Pancreas (tissue), 10 donors: ENCODE measurements around the gene CCL24. TPM values are rescaled to one million over a fixed set of nuclear protein-coding genes. Genes with fewer than 3 reads are reported as not detected.
"Not testable (repeated sequence)": the region's sequence is repeated elsewhere in the genome, so short reads cannot be mapped to it uniquely, and the experiment has no call there.

ENCODE experiments used
- ATAC-seq, 4 donors: fragments of 200-7000 bp; cut with Tn5 transposase; one replicate each; pipeline versions ENCODE4 v1.8.0 to v1.9.1; 2020; ENCODE audit warnings: mild to moderate bottlenecking in 4 of 4, moderate library complexity in 4 of 4
- DNase-seq, 6 donors: peaks; one replicate each; pipeline ENCODE4 v3.0.0-alpha.2; 2020
- FAIRE-seq: peaks from 2 replicates; lab custom pipeline; 2012; peaks lifted over from hg19 to GRCh38; lab: Jason Lieb, UNC
- H3K27ac ChIP-seq, 4 donors: fragments of 200-600 bp; sonication (generic); 1 replicate in 3 of 4; 2 replicates in 1 of 4; pipeline versions ENCODE4 v1.5.0 to v1.8.0; 2020
- H3K27me3 ChIP-seq, 4 donors: fragments of 200-600 bp; one replicate each; pipeline ENCODE4 v1.8.0; 2021
- H3K36me3 ChIP-seq, 3 donors: fragments of 200-600 bp; sonication (generic) in 1 of 3; one replicate each; pipeline versions ENCODE4 v1.5.0 to v1.8.0; 2020 to 2021
- H3K4me1 ChIP-seq, 3 donors: fragments of 200-600 bp; one replicate each; pipeline ENCODE4 v1.8.0; 2021
- H3K4me3 ChIP-seq, 4 donors: fragments of 200-600 bp; sonication (generic) in 2 of 4; one replicate each; pipeline versions ENCODE4 v1.5.0 to v1.8.0; 2020 to 2021
- H3K9me3 ChIP-seq, 4 donors: fragments of 200-600 bp; one replicate each; pipeline ENCODE4 v1.8.0; 2021
- whole genome bisulfite sequencing, 2 donors: extraction: QIAGEN DNeasy Blood & Tissue Kit; methylation state at CpG; one replicate each; pipeline ENCODE4 v1.1.7; 2013; 5-methylcytosine and 5-hydroxymethylcytosine counted together
- intact Hi-C, 3 donors: fragments of 100-400 bp; cut with DNase I; formaldehyde crosslinking; loops; one replicate each; pipeline versions ENCODE4 v1.11.1 to v1.14.2; 2022
- polyA plus RNA-seq, 2 donors: library from polyadenylated mRNA; stranded (reverse); fragments of 200-250 nt; gene quantifications; one replicate each; pipeline ENCODE4 v1.2.3, GENCODE V29; 2013
- total RNA-seq, 6 donors: library from RNA; stranded (reverse); fragmentation: NEBNext Ultra II Directional in 4 of 6; extraction: Animal tissue kit (Norgen Biotek cat#: 25700) in 4 of 6; gene quantifications; one replicate each; pipeline versions ENCODE4 v1.2.1 to v1.2.4, GENCODE V29; 2021 to 2023
- TF ChIP-seq, protein P1 (sequence below), 4 donors: fragments of 200-600 bp; sonication (generic) in 3 of 4; IDR thresholded peaks; one replicate each; pipeline versions ENCODE4 v1.5.0 to v1.8.0; 2021; ENCODE audit warnings: antibody characterized with exemption in 4 of 4
- donor health status: healthy with polysubstance abuse.
- donor health status: DM: no; HTN: no; CAD: no; lungs with moderate emphysema.
- donor health status: DM: no; HTN: no; CAD: no.
- donor health status: control.
- donor health status: control.
- donor health status: Bipolar disorder and iron deficiency.
- donor health status: DM: yes; HTN: yes; CAD: no.
- donor health status: DM: no; HTN: no; CAD: no.
- donor health status: DM: no; HTN: no; CAD: no.
- donor health status: DM: yes; HTN: yes; CAD: no.

The CCL24 gene
- total and polyA plus RNA-seq, 8 donors = 0.37 TPM; not detected in 7

DNA sequence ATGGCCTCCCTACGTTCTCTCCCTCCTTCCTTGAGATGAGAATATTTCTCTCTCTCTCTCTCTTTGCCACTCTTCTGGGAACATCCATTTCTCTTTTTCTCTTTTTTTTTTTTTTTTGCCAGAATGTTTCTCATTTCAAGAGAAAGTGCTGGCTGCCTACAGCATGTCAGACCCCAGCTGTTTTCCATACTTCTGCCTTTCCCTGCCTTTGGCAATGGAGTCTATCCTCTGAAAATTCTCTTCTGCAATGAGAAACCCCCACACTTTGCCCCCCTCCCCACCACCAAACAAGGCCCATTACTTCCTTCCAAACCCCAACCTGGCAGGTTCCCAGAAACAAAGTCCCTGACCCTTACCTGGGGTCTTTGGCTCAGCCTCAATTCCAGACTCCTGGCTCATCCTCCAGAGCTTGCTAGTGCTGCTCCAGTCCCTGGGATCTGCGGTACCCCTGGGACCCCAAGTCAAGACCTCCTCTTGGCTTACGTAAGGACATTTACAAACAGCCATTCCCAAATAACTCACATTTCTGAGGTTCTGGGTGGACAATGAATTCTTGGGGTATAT, 24.2 kb downstream of the CCL24 start:
- Histone ChIP-seq H3K9me3 (no peaks in the 10 kb centered on the region), H3K36me3 (no peaks in the 10 kb centered on the region), H3K4me1 (no peaks in the 10 kb centered on the region), H3K4me3 (no peak overlapping the region), H3K27me3 (no peaks in the 10 kb centered on the region), H3K27ac (no peak overlapping the region)
- ATAC-seq (no peak), DNase-seq (no peak), FAIRE-seq (no peak)
- TF ChIP-seq, protein P1, sequence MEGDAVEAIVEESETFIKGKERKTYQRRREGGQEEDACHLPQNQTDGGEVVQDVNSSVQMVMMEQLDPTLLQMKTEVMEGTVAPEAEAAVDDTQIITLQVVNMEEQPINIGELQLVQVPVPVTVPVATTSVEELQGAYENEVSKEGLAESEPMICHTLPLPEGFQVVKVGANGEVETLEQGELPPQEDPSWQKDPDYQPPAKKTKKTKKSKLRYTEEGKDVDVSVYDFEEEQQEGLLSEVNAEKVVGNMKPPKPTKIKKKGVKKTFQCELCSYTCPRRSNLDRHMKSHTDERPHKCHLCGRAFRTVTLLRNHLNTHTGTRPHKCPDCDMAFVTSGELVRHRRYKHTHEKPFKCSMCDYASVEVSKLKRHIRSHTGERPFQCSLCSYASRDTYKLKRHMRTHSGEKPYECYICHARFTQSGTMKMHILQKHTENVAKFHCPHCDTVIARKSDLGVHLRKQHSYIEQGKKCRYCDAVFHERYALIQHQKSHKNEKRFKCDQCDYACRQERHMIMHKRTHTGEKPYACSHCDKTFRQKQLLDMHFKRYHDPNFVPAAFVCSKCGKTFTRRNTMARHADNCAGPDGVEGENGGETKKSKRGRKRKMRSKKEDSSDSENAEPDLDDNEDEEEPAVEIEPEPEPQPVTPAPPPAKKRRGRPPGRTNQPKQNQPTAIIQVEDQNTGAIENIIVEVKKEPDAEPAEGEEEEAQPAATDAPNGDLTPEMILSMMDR (IDR thresholded peaks at IDR 0.05) = no peak
- intact Hi-C loops = no loop called here
- WGBS, 2 donors = 84 to 92% methylated on average over 3 of the region's 3 CpGs

DNA sequence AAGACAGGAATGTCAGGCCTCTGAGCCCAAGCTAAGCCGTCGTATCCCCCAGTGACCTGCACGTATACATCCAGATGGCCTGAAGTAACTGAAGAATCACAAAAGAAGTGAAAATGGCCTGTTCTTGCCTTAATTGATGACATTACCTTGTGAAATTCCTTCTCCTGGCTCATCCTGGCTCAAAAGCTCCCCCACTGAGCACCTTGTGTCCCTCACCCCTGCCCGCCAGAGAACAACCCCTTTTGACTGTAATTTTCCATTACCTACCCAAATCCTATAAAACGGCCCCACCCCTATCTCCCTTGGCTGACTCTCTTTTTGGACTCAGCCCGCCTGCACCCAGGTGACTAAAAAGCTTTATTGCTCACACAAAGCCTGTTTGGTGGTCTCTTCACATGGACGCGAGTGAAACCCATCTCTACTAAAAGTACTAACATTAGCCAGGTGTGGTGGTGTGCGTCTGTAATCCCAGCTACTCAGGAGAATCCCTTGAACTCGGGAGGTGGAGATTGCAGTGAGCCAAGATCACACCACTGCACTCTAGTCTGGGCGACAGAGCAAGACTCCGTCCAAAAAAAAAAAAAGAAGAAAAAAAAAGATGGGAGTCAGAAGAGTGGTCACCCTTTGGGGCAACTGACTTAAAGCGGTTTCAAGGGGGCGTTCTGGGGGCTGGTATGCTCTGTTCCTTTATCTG, 25.3 kb downstream of the CCL24 start:
- H3K36me3 ChIP-seq, H3K4me3 ChIP-seq, H3K4me1 ChIP-seq, FAIRE-seq, H3K27ac ChIP-seq, H3K27me3 ChIP-seq, H3K9me3 ChIP-seq, ATAC-seq, intact Hi-C loops, DNase-seq: not testable (repeated sequence)
- WGBS, 2 donors = 69 to 73% methylated on average over 14 of the region's 14 CpGs

DNA sequence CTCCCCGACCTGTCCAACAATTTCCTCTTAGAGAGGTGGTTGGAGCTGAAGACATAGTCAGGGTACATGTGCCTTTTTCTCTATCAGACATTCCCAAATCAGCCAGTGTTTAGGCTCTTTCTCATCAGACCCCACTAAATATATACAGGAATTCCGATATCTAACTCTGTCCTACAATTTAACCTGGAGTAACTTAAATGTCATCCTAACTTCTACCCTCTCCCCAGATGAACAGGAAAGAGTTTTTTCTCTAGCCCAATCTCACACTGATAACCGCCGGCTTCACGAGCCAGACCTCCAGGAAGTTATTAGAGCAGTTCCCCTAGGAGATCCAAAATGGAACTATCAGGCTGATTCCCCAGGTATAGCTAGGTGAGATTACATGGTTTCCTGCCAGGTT, 30.5 kb downstream of the CCL24 start:
- H3K9me3 ChIP-seq, H3K27ac ChIP-seq, H3K4me3 ChIP-seq, H3K36me3 ChIP-seq, H3K4me1 ChIP-seq, H3K27me3 ChIP-seq, ATAC-seq, intact Hi-C loops, DNase-seq, FAIRE-seq: not testable (repeated sequence)
- WGBS, 2 donors = 86 to 87% methylated on average over 5 of the region's 5 CpGs

DNA sequence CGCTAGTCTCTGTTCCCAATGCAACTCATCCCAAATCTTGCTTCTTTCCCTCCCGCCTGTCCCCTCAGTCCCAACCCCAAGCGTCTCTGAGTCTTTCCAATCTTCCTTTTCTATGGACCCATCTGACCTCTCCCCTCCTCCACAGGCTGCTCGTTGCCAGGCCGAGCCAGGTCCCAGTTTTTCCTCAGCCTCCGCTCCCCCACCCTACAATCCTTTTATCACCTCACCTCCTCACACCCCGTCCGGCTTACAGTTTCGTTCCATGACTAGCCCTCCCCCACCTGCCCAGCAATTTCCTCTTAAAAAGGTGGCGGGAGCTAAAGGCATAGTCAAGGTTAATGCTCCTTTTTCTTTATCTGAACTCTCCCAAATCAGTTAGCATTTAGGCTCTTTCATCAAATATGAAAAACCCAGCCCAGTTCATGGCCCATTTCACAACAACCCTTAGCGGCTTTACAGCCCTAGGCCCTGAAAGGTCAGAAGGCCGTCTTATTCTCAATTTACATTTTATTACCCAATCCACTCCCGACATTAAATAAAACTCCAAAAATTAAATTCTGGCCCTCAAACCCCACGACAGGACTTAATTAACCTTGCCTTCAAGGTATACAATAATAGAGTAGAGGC, 32.8 kb downstream of the CCL24 start:
- intact Hi-C loops, H3K27me3 ChIP-seq, H3K9me3 ChIP-seq, DNase-seq, H3K4me3 ChIP-seq, FAIRE-seq, ATAC-seq, H3K36me3 ChIP-seq, H3K27ac ChIP-seq, H3K4me1 ChIP-seq: not testable (repeated sequence)
- 73 to 75% methylated on average over 14 of the region's 14 CpGs for WGBS, 2 donors

DNA sequence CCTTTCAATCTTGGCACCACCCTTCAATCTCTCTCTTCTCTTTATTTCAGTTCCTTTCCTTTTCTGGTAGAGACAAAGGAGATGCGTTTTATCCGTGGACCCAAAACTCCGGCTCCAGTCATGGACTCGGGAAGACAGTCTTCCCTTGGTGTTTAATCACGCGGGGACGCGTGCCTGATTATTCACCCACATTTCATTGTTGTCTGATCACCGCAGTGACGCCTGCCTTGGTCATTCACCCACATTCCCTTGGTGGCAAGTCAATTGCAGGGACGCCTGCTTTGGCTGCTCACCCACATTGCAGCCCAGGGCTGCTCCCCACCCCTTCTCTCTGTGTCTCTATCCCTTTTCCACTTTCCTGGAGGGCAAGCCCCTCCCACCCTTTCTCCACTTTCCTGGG, 34.1 kb downstream of the CCL24 start:
- WGBS, 2 donors = 74% methylated on average over 11 of the region's 11 CpGs
- H3K4me3 ChIP-seq, H3K36me3 ChIP-seq, H3K27me3 ChIP-seq, DNase-seq, H3K4me1 ChIP-seq, H3K27ac ChIP-seq, FAIRE-seq, H3K9me3 ChIP-seq, intact Hi-C loops, ATAC-seq: not testable (repeated sequence)

DNA sequence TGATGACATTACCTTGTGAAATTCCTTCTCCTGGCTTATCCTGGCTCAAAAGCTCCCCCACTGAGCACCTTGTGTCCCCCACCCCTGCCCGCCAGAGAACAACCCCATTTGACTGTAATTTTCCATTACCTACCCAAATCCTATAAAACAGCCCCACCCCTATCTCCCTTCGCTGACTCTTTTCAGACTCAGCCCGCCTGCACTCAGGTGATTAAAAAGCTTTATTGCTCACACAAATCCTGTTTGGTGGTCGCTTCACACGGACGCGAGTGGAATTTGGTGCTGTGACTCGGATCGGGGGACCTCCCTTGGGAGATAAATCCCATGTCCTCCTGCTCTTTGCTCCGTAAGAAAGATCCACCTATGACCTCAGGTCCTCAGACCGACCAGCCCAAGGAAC, 34.6 kb downstream of the CCL24 start:
- FAIRE-seq, intact Hi-C loops, H3K4me1 ChIP-seq, DNase-seq, H3K4me3 ChIP-seq, ATAC-seq, H3K27me3 ChIP-seq, H3K9me3 ChIP-seq, H3K36me3 ChIP-seq, H3K27ac ChIP-seq: not testable (repeated sequence)
- 67 to 73% methylated on average over 11 of the region's 11 CpGs for WGBS, 2 donors

DNA sequence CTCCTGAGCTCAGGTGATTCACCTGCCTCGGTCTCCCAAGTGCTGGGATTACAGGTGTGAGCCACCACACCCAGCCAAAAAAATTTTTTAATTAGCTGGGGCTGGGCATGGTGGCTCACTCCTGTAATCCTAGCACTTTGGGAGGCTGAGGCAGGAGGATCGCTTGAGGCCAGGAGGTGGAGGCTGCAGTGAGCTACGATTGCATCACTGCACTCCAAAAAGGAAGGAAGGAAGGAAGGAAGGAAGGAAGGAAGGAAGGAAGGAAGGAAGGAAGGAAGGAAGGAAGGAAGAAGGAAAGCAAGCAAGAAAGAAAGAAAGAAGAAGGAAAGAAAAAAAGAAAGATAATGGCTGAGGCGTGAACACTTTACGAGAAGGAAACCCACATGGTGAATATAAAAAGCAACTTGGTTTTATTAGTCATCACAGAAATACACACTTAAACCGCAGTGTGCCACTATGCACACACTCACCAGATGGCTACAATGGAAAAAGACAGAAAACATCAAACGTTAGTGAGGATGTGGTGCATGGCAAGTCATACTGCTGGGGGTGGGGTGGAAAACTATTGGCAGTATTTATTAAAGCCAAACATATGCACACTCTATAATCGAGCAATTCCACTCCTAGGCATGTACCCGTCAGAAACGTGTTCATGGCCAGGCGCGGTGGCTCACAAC, 37.2 kb downstream of the CCL24 start:
- ATAC-seq (peak in 2 of 4 donors; percentile 13 to 45), FAIRE-seq (no peak), DNase-seq (no peak)
- intact Hi-C loops = no loop called here
- TF ChIP-seq, protein P1 (IDR thresholded peaks at IDR 0.05) = no peak
- H3K9me3 ChIP-seq = no peaks in the 10 kb centered on the region
- no peaks in the 10 kb centered on the region for H3K4me1 ChIP-seq
- no peak overlapping the region for H3K27ac ChIP-seq
- no peaks in the 10 kb centered on the region for H3K36me3 ChIP-seq
- H3K27me3 ChIP-seq = no peaks in the 10 kb centered on the region
- H3K4me3 ChIP-seq = no peak overlapping the region
- 72 to 78% methylated on average over 12 of the region's 12 CpGs for WGBS, 2 donors

DNA sequence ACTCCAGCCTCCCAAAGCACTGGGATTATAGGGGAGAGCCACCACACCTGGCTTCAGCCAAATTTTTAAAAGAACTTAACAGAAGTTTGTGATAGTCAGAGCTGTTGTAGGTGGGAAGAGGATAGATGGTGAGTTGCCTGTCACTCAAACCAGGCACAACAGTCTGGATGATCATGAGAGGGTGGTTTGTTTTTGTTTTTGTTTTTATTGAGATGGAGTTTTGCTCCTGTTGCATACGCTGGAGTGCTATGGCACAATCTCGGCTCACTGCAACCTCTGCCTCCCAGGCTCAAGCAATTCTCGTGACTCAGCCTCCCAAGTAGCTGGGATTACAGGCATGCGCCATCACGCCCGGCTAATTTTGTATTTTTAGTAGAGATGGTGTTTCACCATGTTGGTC, 39.6 kb downstream of the CCL24 start:
- H3K4me1 ChIP-seq, H3K9me3 ChIP-seq, ATAC-seq, H3K36me3 ChIP-seq, DNase-seq, H3K27me3 ChIP-seq, H3K4me3 ChIP-seq, intact Hi-C loops, FAIRE-seq, H3K27ac ChIP-seq: not testable (repeated sequence)
- 91 to 94% methylated on average over 6 of the region's 6 CpGs for WGBS, 2 donors
